AML-193 (cell line): Measurements from ENCODE around the gene NEK10.

Source experiments
- DNase-seq, 2 experiments: peaks; one replicate each; lab custom pipeline; 2025; lab: John Stamatoyannopoulos, UW

The NEK10 gene

GRCh38 chr3:27108322-27108721 is 260.9 kb downstream of the NEK10 start:
- DNase-seq: no peak

- no peak for DNase-seq
These were observed 263.3 kb downstream of the NEK10 start for GRCh38 chr3:27105904-27106303.

- DNase-seq: no peak
These were observed 272.0 kb downstream of the NEK10 start for GRCh38 chr3:27097182-27097581.

DNA sequence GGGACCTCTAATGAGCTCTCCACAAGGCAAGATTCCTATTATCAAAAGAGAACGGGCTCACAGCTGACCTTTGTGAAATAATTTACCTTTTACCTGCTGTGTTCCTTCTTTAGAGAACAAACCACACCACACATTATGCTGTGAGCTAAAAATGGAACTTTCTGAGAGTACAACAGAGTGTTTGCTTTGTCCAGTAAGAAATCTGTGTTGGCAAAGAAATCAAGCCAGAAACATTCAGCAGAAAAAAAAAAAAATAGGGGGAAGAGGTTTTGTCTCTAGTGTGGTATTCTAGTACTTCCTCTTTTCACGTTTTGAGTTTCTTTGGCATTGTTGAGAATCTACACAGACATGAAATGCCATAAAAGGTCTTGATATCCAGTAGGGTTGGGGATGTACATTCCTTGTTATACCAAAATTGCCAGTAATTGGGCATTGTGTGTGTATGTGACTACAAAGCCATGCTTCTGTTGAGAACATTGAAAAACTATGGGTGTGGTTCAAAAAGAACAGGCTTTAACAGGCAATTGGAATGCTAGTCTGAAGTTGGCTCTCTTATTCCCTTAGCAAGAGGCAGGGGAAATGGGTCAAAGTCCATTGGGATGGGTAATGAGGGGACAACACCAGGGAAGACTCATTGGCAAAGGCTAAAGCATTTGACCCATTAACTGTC is 273.5 kb downstream of the NEK10 start:
- DNase-seq: no peak

- DNase-seq: no peak
These were observed 274.5 kb downstream of the NEK10 start for GRCh38 chr3:27094721-27095120.

- DNase-seq: no peak
These were observed 275.4 kb downstream of the NEK10 start for GRCh38 chr3:27093771-27094170.

- no peak for DNase-seq
These were observed 278.7 kb downstream of the NEK10 start for GRCh38 chr3:27090275-27091041.

DNA sequence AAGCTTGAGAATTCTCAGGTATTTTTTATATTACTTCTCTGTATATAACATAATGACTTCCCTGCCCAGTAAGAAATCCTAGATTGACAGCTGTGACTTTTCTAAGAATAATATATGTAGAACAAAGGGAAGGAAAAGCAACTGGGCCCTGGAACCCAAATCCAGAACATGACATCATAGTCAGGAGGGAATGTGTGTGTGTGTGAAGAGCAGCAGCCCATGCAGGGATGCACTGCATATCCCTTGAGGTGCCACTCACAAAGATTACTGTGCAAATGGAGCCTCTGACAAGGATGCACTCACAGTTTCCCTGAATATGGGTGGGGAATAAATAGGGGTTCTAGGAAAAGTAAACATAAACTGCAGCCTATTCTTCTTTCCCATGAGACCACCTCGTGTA is 279.5 kb downstream of the NEK10 start:
- DNase-seq: no peak

GRCh38 chr3:27089068-27089467 is 280.1 kb downstream of the NEK10 start:
- DNase-seq: no peak

DNA sequence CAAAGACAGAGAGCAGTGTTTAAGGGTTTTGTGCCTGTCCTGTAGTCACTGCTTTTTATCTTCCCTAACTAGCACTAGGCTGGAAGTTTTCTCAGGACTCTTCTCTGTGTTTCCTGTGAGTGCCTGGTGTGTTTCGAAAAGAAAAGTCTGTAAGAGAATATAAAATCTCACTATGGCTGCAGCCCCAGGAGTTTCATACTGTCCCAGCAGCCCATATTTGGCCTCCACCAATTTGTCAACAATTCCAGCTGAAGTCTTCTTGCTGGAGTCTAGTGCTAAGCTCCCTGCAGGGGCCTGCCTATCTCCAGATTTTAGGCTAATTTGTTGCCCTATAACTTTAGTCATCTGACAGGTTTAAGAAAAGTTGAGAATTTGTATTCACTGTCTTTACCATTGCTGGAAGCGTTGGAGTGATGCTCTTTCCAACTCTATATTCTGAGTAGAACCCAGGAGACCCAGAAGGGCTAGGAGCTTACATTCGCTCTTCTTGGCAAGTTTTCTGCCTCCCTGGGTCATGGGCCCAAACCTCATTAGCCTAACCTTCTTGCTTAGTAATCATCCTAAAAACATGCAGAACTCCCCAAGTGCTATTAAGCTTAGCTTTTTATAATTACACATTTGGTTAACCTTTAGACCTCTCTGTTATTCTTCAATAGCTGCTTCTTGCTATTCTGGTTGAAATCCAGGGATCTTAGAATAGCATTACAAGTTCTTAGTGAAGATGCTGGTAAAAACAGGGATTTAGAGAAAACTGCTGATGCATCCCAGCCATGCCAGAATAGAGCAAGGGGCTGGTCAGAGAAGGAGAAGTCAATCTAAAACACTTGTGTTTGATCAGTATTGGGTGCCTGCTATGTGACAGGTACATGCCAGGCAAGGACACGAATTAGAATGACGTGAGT is 283.1 kb downstream of the NEK10 start:
- DNase-seq: no peak

- no peak for DNase-seq
These were observed 287.1 kb downstream of the NEK10 start for GRCh38 chr3:27081992-27082607.

DNA sequence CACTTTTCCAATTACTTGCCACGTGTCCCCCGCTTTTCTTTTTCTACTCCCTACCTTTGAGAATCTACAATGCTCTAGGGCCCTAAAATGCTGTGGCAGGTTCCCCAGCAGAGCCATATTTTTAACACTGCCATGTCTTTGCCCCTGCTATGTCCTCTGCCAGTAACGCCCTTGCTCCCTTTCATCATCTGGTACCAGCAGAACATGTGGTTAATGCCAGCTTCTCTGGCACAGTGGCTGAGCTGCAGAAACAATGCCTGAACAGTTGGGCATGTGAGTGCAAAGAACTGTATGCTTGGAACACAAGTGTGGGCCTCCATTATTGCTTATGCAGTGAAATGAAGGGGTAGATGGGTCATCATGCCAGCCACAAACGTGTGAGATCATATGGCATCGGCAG is 287.6 kb downstream of the NEK10 start:
- DNase-seq: no peak

DNA sequence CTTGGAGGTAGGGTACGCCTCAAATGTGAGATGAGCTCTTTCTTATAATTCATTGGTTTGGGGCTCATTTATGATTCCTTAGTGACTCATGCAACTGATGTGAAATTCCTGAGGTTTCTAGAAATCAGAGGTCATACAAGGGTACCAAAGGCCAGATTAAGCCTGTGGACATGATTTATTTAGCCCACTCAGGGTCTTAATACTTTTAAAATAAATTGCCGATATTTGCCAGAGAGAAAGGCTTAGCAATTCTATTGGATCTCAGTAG is 289.0 kb downstream of the NEK10 start:
- no peak for DNase-seq

- no peak for DNase-seq
These were observed 289.5 kb downstream of the NEK10 start for GRCh38 chr3:27079427-27080257.

GRCh38 chr3:27078246-27078913 is 290.8 kb downstream of the NEK10 start:
- DNase-seq: no peak

- no peak for DNase-seq
These were observed 292.2 kb downstream of the NEK10 start for GRCh38 chr3:27076815-27077630.

- no peak for DNase-seq
These were observed 294.3 kb downstream of the NEK10 start for GRCh38 chr3:27074914-27075313.

GRCh38 chr3:27073912-27074311 is 295.3 kb downstream of the NEK10 start:
- no peak for DNase-seq

GRCh38 chr3:27072810-27073651 is 296.2 kb downstream of the NEK10 start:
- DNase-seq: no peak
